Activated CD4-positive, CD25-positive, alpha-beta regulatory T cell treated with anti-CD3 and anti-CD28 coated beads, Interleukin-2, amount 50 U/mL, for 72 hours (primary cell): ENCODE data around the gene SPACA6.

Experiments
- DNase-seq: peaks from one replicate; pipeline ENCODE4 v3.0.0; 2021

The SPACA6 gene

GRCh38 chr19:51689751-51690453 is 3.2 kb upstream of the SPACA6 start:
- no peak for DNase-seq

GRCh38 chr19:51690454-51691073 is 2.6 kb upstream of the SPACA6 start:
- peak; percentile 58 for DNase-seq

DNA sequence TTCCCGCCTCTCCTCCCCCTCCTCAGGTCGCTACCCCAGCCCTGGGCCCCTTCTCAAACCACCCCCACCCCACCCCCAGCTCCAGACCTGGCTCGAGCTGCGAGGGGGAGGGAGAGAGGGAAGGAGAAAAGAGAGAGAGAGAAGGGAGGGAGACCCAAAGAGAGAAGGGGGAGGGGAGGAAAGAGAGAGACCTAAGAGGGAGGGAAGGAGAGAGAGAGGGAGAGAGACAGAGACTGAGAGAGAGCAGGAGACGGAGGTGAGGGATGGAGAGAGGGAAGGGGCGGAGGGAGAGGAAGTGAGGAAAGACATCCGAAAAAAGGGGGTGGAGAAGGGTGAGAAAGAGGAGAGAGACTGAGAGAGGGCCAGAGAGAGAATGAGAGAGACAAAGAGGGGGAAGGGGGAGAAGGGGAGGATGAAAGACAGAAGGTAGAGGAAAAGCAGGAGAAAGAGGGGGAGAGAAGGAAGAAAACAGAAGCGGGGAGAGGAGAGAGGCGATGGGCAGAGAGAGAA is 2.0 kb upstream of the SPACA6 start:
- no peak for DNase-seq

DNA sequence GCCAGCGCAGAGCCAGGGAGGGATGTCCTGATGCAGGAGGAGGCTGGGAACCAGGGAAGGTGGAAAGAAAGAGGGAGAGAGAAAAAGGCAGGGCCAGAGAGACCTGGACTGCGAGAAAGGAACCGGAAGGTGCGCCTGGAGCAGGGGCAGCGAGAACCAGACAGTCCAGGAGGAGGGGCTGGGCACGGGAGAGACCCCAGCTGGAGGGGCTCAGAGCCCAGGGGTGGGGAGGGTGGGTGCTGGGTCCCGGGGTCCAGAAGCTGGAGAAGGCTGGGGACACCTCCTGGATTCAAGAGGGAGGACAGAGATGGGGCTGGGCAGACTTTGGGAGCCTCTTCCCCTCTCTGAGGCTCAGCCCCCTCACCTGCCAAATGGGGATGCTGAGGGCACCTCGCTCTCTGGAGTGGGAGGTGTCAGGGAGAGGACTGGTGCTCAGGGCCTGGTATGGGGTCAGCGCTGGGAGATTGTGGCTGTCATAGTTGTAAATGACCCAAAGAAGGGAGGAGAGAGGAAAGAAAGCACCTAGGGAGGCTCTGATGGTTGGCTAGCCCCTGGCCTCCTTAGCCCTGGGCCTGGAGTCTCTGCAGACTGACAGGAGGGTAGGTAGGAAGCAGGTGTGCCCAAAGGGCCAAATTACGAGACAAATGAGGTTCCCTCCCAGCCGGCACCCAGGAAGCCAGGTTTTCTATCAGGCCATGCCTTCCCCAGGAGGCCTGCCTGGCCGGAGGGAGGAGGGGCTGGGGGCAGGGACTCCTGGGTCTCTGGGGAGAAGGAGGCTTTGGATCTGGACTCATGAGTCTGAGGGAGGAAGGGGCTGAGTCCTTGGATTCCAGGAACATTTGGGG is 1.3 kb upstream of the SPACA6 start:
- no peak for DNase-seq

- no peak for DNase-seq
Observed at GRCh38 chr19:51692468-51692867, 662 bp upstream of the SPACA6 start.

GRCh38 chr19:51693819-51694218 is 689 bp downstream of the SPACA6 start:
- no peak for DNase-seq

- no peak for DNase-seq
Observed at GRCh38 chr19:51694318-51695085, 1.4 kb downstream of the SPACA6 start.

- DNase-seq: no peak
Observed at GRCh38 chr19:51695088-51695487, 2.0 kb downstream of the SPACA6 start.

GRCh38 chr19:51695702-51696315 is 2.7 kb downstream of the SPACA6 start:
- DNase-seq: no peak

DNA sequence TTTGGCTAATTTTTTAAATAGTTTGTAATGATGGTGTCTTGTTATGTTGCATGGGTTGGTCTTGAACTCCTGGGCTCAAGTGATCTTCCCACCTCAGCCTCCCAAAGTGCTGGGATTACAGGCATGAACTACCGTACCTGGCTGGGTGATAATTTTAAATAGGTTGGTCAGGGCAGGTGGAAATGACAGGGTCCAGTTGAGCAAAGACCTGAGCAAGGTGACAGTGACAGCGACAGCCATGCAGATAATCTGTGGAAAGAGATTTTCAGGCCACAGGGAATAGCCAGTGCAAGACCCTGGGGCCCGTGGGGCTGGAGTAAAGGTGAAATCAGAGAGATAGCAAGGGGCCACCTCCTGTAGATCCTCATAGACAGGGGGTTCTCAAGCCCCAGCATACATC is 3.5 kb downstream of the SPACA6 start:
- DNase-seq: no peak

GRCh38 chr19:51697169-51697776 is 4.1 kb downstream of the SPACA6 start:
- no peak for DNase-seq

GRCh38 chr19:51698296-51698695 is 5.2 kb downstream of the SPACA6 start:
- no peak for DNase-seq

DNA sequence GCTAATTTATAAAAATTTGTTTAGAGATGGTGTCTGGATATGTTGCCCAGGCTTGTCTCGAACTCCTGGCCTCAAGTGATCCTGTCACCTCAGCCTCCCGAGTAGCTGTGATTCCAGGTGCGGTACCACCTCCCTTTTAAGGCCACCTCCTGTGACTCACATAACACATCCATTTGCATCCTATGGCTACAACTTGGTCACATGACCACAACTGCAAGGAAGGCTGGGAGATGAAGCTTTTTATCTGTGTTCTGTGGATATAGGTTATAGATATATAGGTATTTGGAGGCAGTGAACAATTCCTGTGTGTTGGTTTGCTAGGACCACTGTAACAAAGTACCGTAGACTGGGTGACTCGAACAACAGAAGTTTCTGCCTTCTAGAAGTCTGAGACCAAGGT is 6.0 kb downstream of the SPACA6 start:
- no peak for DNase-seq

- DNase-seq: no peak
Observed at GRCh38 chr19:51701468-51702100, 8.5 kb downstream of the SPACA6 start.

DNA sequence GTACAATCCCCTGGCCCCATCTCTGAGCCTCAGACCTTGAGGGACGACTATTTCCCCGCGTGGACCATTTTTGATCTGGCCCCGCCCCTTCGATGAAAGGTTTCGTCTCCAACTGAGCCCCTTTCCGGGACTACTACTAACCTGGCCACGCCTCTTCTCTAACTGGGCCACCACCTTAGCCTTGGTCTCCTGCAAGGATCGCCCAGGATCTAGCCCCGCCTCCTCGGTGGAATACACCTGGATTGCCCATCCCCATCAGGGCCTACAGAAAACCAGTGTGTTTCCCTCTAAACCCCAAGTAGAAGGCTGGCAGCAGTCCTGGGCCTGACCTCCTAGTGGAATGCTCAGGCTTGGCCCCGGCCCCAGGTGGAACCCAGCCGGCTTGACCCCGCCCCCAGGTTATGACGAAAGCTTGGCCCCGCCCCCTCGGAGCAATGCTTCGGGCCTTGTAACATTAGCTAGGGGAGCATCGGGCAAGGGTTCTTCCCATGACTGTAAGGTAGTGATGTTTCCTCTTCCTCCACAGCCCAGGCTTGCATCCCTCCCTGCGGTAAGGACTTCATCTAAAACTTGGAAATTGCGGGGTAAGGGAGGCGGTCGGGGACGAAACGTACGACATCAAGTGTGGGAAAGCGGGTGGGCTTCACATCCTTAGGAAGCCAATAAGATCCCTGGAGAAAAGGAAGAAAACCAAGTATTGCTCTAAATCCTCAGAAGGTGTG is 9.1 kb downstream of the SPACA6 start:
- DNase-seq: peak; percentile 65

GRCh38 chr19:51702825-51703574 is 9.9 kb downstream of the SPACA6 start:
- no peak for DNase-seq

- peak; percentile 97 for DNase-seq
Observed at GRCh38 chr19:51703575-51704515, 10.7 kb downstream of the SPACA6 start.

DNA sequence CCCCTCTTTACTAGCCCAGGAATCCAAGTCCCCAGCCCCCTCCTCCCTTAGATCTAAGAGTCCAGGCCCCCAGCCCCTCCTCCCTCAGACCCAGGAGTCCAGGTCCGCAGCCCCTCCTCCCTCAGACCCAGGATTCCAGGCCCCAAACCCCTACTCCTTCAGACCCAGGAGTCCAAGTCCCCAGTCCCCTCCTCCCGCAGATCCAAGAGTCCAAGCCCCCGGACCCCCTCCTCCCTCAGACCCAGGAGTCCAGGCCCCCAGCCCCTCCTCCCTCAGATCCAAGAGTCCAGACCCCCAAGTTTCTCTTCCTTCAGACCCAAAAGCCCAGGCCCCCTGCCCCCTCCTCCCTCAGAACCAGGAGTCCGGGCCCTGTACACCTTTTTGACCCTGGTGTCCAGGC is 11.5 kb downstream of the SPACA6 start:
- DNase-seq: no peak

- no peak for DNase-seq
Observed at GRCh38 chr19:51706296-51706695, 13.2 kb downstream of the SPACA6 start.
